ENCODE results near the gene NFKBIE. TPM values are rescaled to one million over a fixed set of nuclear protein-coding genes. Genes with fewer than 3 reads are reported as not detected.

Gene NFKBIE
- total and polyA plus RNA-seq, 2 of the 13 experiments (the other 11 are each of a cell fraction or from before 2014, with no cell fraction given) = 6.7 to 14.5 TPM

GRCh38 chr6:44237021-44237812 lies 28.1 kb downstream of the NFKBIE start (continued):
- no peak for TF ChIP-seq ZNF460 (CRISPR knock-in tag; IDR thresholded peaks at IDR 0.05; ENCODE audit: borderline replicate concordance)
- TF ChIP-seq FOSL2 (CRISPR knock-in tag; IDR thresholded peaks at IDR 0.05) = peak; percentile 94
- no peak for TF ChIP-seq KDM5A (IDR thresholded peaks at IDR 0.05; ENCODE audit: borderline replicate concordance, low read length)
- TF ChIP-seq DPF2 (CRISPR knock-in tag; IDR thresholded peaks at IDR 0.05; ENCODE audit: borderline replicate concordance, low read depth) = no peak
- no peak for TF ChIP-seq MLXIP (CRISPR knock-in tag; IDR thresholded peaks at IDR 0.05; ENCODE audit: borderline replicate concordance)
- no peak for TF ChIP-seq JUN (CRISPR knock-in tag; IDR thresholded peaks at IDR 0.05)
- no peak for TF ChIP-seq ZNF276 (CRISPR knock-in tag; IDR thresholded peaks at IDR 0.05; ENCODE audit: low read depth)
- no peak for TF ChIP-seq FOXJ3 (CRISPR knock-in tag; IDR thresholded peaks at IDR 0.05; ENCODE audit: borderline replicate concordance)
- TF ChIP-seq TARDBP (CRISPR knock-in tag; IDR thresholded peaks at IDR 0.05) = no peak
- TF ChIP-seq SP140L (CRISPR knock-in tag; IDR thresholded peaks at IDR 0.05; ENCODE audit: borderline replicate concordance) = no peak
- no peak; the same call in 1 of the 2 replicates for TF ChIP-seq ZNF280B (CRISPR knock-in tag; IDR thresholded peaks at IDR 0.05; ENCODE audit: borderline replicate concordance)
- no peak for TF ChIP-seq ZNF275 (CRISPR knock-in tag; IDR thresholded peaks at IDR 0.05; ENCODE audit: borderline replicate concordance)
- TF ChIP-seq NAIF1 (CRISPR knock-in tag; IDR thresholded peaks at IDR 0.05; ENCODE audit: borderline replicate concordance) = no peak
- no peak for TF ChIP-seq ZNF543 (CRISPR knock-in tag; IDR thresholded peaks at IDR 0.05)
- no peak; the same call in 1 of the 2 replicates for TF ChIP-seq ZSCAN31 (CRISPR knock-in tag; IDR thresholded peaks at IDR 0.05; ENCODE audit: low read depth)
- no peak for TF ChIP-seq RELA (CRISPR knock-in tag; IDR thresholded peaks at IDR 0.05)
- no peak for TF ChIP-seq PRDM15 (CRISPR knock-in tag; IDR thresholded peaks at IDR 0.05)

Data from HepG2 (cell line).